ENCODE results near the gene CKMT1B.
"Not testable (repeated sequence)": the region's sequence is repeated elsewhere in the genome, so short reads cannot be mapped to it uniquely, and the experiment has no call there.

CKMT1B gene

DNA sequence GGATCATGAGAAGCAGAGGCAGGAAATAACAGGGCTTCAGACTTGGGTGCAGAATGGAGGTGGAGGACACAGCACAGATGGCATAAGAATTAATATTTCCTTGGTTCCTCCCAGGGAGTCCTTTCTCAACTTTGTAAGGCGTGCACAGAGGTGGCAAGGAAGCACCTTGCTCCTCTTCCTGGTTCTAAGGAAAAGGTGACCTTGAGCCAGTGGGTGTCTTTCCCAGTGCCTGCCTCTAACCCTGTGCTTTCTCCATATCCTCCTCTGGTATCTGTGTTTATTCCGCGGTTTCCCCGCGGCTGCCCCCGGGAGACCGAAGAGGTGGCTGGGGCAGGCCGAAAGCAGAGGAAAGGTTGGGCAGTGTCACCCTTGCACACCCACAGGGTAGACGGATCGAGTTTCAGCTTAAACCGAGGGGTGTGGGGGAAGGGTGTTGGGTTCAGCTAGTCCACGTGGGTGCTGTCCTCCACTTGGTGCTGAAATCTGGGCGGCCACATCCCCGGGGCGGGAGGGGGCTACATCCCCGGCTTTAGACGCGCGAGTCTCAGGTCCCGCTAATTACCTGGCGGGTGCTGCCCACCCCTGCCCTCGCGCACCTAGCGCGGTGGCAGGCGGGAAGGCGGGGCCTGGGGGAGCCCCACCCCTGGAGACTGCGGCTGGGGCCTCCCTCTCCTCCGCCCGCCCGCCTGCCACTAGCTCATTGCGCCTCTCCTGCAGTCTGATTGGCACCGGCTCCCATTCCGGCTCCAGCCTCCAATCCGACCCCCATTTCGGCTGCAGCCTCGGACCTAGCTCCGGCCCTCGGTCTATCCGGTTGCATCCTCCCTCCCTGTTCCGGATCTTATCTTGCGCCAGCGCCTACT is at the start of gene CKMT1B:
Gene CKMT1B (plus strand): TSS at position 700 of the 863 bp plus-strand sequence. CDS start 192 bp downstream, outside the sequence.
- not testable (repeated sequence) for DNase-seq

DNA sequence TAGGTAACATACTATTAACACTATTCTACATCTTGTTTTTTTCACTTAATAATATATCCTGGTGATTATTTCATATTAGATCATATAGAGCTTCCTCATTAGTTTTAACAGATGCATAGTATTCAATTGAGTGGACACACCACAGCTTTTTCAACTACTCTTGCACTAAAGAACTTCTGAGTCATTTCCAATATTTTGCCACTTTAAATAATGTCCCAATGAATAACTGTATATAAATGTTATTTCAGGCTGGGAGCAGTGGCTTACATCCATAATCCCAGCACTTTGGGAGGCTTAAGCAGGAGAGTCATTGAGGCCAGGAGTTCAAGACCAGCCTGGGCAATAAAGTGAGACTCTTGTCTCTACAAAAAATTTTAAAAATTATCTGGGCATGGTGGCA is 49.6 kb upstream of the CKMT1B start:
- peak; percentile 13 for DNase-seq

DNA sequence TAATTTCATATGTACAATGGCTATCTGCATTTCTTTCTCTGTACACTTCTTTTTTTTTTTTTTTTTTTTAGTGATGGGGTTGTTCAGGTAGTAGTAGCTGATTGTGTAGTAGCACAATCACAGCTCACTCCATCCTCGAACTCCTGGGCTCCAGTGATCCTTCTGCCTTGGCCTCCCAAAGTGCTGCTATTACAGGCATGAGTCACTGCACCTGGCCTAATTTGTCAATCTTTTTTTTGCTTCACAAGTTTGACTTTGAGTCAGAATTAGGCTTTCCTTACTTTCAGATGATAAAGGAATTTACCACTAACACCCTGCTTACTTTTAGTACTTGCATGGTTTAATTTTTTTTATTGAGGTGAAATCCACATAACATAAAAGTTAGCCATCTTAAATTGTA is 48.4 kb upstream of the CKMT1B start:
- DNase-seq, result no peak

DNA sequence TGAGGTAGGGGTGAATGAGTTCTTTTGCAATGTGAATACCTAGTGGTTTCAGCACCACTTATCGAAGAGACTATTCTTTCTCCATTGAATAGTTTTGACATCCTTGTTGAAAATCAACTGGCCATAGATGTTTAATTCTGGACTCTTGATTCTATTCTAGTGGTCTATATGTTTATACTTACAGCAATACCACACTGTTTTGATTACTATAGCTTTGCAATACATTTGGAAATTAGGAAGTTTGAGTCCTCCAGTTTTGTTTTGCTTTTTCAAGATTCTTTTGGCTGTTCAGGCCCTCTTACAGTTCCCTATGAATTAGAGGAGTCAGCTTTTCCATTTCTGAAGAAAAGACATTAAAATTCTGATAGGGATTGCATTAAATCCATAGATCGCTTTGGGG is 46.3 kb upstream of the CKMT1B start:
- no peak for DNase-seq

DNA sequence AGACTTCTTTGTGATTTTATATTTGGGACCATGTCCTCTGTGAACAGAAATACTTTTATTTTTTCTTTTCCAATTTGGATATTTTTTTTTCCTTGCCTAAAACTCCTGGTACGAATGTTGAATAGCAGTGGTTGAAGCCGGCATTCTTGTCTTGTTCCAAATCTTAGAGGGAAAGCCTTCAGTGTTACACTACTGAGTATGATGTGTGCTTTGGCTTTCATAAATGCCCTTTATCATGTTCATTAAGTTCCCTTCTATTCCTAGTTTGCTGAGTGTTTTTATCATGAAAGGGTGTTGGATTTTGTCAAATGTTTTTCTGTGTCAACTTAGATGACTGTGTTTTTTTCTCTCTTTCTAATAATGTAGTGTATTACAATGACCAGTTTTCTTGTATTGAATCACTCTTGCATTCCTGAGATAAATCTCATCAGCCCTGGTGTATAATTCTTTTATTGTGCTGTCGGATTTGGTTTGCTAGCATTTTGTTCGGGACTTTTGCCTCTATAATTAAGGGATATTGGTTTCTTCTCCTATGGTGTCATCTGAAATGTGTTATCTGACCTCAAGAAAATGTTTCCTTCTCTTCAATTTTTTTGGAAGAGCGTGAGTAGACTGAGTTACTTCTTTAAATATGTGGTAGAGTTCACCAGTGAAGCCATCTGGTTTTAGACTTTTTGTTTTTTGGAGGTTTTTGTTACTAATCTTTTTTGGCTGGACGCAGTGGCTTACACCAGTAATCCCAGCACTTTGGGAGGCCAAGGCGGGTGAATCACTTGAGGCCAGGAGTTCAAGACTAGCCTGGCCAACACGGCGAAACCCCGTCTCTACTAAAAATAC is 43.1 kb upstream of the CKMT1B start:
- DNase-seq, result peak; percentile 52

DNA sequence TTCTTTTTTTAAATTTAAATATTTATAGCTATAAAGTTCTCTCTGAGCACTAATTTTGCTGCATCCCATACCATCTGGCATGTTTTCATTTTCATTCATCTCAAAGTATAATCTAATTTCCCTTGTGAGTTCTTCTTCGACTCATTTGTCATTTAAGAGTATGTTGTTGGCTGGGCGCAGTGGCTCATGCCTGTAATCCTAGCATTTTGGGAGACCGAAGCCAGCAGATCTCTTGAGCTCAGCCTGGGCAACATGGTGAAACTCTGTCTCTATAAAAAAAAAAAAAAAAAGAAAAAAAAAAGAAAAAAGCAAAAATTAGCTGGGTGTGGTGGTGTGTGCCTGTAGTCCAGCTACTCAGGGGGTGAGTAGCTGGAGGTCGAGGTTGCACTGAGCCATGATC is 41.6 kb upstream of the CKMT1B start:
- no peak for DNase-seq

DNA sequence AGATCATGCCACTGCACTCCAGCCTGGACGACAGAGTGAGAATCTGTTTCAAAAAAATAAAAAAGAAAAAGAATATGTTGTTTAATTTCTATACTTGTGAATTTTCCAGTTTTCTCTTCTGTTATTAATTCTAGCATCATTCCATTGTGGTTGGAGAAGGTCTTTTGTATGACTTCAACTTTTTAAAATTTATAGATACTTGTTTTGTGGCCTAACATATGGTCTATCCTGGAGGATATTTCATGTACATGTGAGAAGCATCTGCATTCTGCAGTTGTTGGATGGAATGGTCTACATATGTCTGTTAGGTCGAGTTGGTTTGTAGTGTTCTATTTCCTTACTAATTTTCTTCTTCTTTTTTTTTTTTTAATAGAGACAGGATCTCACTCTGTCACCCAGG is 40.8 kb upstream of the CKMT1B start:
- no peak for DNase-seq

DNA sequence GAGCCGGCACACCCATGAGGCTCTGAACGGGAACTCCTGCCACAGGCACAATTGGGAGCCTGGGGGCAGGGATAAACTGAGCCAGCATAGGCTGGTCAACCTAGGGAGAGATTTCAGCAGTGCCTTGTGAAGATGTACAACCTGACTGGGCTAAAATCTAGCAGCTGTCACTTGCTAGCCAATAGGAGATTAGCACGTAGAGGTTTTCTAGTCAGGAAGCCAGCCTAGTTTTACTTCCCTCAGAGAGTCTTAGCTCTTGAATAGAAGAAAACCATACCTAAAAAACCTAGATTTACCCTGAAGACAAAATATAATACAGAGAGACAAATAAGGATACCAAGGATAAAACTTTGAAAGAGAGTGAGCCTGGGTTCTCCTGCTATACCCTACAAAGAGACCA is 31.1 kb upstream of the CKMT1B start:
- not testable (repeated sequence) for DNase-seq

DNA sequence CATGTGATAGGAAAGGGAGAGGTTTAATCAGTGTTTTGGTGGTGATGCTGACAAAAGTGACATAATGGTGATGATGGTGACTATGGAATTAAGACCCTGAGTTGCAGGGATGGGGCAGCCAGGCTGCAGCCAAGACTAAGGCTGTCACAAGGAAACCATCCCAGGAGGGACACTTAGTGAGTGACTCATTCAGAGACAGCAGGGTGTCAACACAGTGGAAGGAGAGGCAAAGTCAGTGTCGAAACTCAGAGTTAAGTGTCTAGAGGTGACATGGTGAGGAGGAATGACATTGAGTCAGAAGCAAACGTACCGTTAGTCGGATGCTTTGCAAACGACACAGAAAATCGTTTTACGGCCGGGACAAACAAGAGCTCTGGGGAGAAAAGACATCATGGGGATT is 30.0 kb upstream of the CKMT1B start:
- not testable (repeated sequence) for DNase-seq

DNA sequence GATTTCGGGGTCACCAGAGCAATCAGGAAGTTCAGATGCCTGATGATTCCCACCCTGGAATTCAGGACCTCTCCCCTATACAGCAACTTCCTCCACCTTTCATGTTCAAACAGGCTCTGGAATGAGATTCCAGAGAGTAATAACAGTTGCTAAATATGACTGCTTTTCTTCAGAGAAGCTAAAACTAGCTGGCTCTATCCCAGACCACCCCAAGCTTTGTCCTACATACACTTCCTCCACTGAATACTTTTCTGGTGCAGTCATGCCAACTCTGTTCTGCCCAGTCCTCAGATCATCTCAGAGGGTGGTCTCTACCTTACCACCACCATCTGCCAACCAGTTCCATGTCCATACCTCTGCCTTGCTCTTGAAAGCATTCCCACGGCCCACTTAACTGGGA is 27.2 kb upstream of the CKMT1B start:
- not testable (repeated sequence) for DNase-seq

DNA sequence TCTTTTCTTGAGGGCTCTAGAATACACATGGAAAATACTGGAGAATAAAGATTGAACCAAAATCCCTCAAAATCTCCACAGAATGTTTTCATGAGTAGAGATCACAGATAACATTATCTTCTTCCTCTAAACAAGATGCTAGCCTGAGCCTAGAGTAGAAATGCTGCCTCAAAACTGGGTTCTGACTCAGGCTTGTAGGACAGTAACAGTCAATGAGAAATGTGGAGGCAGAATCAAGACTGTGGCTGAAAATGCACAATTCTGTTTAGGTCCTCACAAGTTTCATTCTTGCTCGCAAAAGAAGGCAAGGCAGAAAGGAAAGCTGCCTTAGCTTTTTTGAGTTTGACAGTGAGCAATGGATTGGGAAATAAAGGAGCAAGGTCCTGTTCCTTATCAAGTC is 19.2 kb upstream of the CKMT1B start:
- not testable (repeated sequence) for DNase-seq

DNA sequence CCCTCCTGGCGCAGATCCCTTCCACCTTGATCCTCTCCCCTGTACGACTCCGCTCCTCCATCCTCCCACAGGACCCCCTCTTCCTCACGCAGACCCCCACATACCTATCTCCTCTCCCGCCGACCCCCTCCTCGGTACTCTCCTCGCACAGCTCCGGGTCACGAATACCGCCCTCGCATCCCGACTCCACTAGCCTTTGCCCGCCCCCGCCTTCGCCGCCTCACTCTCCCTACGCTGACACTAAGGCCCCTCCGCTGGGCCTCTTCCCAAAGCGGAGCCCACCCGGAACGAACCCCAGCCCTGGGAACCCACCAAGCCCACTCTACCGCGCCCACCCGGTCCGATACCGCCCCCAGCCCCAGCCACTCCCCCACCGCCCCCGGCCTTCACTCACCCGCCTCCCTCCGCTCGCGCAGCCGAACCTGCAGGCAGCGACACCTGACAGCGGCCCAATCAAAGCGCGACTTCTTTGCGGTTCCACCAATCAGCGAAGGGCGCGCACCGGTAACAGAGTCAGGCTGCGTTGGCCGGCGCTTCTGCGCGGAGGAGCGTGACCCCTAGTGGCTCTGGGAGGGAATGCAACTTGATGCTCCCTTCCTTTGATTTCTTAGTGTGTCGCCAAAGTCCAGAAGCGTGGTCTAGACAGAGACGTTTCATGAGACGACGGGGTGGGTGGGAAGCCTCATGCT is 3.9 kb upstream of the CKMT1B start, which contains the start of gene PPIP5K1:
Gene PPIP5K1 (minus strand): TSS at position 431 of the 689 bp plus-strand sequence. CDS start 5,704 bp downstream, outside the sequence.
- DNase-seq, result not testable (repeated sequence)

DNA sequence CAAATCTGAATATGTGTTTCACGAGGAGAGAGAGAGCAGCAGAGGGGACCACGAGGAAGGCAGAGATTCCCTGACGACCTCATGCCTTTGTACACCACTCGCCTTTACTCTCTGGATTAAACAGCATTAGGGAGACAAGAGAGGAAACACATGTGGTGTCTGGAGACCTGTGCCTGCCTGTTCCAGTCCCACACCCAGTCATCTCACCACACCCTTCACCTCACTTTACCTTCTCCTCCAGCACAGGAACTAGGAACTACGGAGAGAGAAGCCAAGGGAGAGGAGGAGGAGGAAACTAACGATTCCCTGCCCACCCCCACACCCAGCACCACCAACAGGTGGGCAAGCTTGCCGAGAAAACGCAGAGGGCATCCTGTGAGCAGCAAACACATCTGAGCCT is 986 bp upstream of the CKMT1B start:
- DNase-seq, result not testable (repeated sequence)

DNA sequence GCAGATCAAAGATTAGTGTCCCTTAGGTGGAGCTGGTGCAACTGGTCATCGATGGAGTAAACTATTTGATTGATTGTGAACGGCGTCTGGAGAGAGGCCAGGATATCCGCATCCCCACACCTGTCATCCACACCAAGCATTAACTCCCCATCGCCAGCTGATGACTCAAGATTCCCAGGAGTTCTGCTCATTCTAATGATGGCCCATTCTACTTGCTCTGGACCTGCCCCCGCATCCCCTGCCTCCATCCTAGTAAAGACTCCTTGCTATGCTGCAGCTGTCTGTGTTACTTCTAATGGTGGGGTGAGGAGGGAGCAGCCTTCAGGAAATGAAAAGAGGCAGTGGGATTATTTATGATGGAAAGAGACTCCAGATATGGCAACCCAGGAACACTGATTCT is 5.3 kb downstream of the CKMT1B start:
- not testable (repeated sequence) for DNase-seq

DNA sequence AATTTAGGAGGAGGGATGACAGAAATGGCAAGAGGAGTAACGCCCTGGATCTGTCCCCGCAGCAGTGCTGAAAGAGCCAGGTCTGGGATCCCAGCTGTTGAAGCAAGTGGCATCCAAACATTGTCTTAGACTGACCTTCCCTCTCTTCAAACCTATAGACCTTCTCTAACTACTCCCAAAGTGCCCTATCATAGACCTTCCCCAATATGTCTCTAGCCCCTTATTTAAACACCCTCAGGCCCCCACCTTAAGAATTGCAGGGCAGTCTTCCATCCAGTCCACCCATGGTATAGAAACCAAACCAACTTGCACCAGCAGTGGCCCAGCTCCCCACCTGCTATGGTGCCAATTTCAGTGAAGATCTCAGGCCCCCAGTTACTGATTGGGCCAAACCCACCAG is 6.4 kb downstream of the CKMT1B start:
- not testable (repeated sequence) for DNase-seq

DNA sequence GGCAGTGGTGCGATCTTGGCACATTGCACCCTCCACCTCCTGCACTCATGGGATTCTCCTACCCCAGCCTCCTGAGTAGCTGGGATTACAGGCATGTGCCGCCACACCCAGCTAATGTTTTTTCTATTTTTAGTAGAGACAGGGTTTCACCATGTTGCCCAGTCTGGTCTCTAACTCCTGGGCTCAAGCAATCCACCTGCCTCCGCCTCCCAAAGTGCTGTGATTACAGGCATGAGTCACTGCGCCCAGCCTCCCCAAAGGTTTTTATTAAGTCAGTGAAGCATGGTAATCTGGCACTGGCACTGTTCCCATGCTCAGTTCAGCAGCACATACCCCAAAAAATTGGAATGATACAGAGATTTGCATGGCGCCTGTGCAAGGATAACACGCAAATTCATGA is 8.4 kb downstream of the CKMT1B start:
- peak; percentile 16 for DNase-seq

DNA sequence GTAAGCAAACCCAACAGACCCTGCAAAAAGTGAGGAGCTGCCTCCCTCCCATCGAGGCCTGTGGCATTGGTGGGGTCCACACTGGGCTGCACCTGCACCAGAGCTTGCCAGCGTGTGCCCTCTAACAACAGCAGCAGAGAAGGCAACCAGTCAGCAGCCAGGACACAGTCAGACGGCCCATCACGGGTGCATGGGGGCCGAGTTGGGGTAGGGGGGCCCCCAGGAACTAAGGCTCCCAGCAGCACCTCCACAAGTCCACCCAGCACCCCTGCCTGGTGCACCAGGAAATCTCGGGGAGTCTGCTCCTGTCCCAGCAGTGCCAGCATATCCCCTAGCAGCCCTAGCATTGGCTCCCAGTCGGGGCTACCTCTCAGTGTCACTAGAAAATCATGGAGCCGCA is 23.9 kb downstream of the CKMT1B start:
- DNase-seq, result not testable (repeated sequence)

DNA sequence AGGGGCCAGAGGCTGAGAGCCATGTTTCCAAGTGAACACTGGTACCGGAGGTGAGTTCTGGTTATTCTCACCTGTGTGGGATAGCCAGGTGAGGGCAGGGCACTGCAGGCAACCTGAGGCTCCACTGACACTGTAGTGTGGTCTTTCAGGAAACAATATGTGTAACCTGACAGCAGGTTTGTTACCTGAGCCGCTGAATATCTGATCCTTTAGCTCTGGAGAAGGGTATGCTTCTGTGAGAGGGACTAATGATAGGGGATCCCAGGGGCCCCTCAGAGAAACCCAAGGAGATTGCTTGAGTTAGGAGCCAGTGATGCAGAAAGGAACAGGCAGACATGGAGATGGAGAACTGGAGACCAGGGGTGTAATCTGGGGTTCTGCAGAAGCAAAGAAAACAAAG is 24.9 kb downstream of the CKMT1B start, which contains the start of gene STRC:
Gene STRC (minus strand): TSS at position 101 of the 400 bp plus-strand sequence. CDS start 78 bp downstream, at position 23.
- DNase-seq, result not testable (repeated sequence)

DNA sequence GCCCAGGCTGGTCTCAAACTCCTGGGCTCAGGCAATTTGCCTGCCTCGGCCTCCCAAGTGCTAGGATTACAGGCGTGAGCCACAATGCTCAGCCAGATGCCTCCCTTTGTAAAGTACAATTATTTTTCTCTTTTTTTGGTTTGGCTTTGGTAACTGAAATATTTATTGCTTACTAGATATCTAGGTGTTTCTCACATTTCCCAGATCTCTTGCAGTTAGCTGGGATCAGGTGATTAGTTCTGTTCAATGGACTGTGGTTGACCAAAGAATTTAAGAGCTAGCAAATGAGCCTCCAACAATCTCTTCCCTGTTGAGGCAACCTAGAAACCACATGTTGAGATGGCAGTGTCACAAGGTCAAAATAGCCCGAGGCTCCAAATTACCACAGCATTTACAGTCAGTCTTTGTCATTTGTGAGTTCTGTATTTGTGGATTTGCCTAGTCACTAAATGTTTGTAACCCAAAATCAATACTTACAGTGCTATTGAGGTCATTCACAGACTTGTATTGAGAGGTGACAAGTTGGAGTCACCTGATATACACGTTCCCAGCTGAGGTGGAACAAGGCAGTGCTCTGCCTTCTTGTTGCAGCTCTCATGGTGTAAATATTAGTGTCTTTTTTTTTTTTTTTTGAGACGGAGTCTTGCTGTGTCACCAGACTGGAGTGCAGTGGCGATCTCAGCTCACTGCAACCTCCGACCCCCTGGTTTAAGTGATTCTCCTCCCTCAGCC is 28.4 kb downstream of the CKMT1B start:
- peak; percentile 19 for DNase-seq

DNA sequence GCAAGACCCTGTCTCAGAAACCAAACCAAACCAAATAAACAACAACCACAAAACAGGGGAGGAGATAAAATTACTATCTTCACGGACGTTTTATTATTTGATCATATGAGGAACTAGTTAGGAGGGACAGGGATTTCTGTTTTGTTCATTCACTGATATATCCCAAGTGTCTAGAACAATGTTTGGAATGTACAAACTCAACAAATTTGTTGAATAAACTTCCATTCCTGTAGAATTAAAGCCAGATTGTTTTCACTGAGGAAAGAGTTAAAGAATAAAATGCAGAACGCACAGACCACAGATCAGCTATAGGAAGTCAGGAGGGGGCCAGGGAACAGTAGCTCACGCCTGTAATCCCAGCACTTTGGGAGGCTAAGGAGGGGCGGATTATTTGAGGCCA is 31.3 kb downstream of the CKMT1B start:
- no peak for DNase-seq

DNA sequence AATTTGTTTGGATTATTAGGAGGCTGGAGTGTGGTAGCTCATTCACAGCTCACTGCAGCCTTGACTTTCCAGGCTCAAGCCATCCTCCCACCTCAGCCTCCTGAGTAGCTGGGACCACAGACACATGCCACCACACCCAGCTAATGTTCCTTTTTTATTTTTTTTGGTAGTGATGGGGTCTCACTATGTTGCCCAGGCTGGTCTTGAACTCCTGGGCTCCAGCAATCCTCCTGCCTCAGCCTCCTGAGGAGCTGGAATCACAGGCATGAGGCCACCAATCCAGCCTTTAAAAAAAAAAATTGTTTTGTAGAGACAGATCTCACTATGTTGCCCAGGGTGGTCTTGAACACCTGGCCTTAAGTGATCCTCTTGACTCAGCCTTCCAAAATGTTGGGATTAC is 33.1 kb downstream of the CKMT1B start:
- not testable (repeated sequence) for DNase-seq
